ENCODE results near the gene CEBPG.

GRCh38 chr19:33366897-33367296 lies 6.6 kb upstream of the CEBPG start:
- TF ChIP-seq CTCF (IDR thresholded peaks at IDR 0.05 in 2 of 3, conservative IDR thresholded peaks at IDR 0.05 in 1 of 3; ENCODE audit: borderline replicate concordance in 1 of 3, insufficient read depth in 1 of 3, low read depth in 2 of 3, low read length in 2 of 3) (no peak), POLR2A (IDR thresholded peaks at IDR 0.05; ENCODE audit: borderline replicate concordance, extremely low read depth, insufficient read depth, insufficient read length) (no peak), ATF3 (IDR thresholded peaks at IDR 0.05) (no peak), POLR2AphosphoS5 (IDR thresholded peaks at IDR 0.05; ENCODE audit: low read depth, low read length) (no peak), SRF (IDR thresholded peaks at IDR 0.05; ENCODE audit: low read depth) (no peak), YY1 (IDR thresholded peaks at IDR 0.05; ENCODE audit: extremely low read depth, insufficient replicate concordance, low read depth, low read length) (no peak), EZH2 (IDR thresholded peaks at IDR 0.05) (no peak), RAD21 (IDR thresholded peaks at IDR 0.05; ENCODE audit: low read depth) (no peak), REST (IDR thresholded peaks at IDR 0.05; ENCODE audit: low read depth) (no peak), ZNF274 (IDR thresholded peaks at IDR 0.05; ENCODE audit: low read depth, low read length) (no peak)
